MM.1S (cell line): Measurements from ENCODE around the gene HS3ST2.
A peak's percentile ranks its signal among the peaks of the same experiment; 100 is the strongest.

Experiments
- DNase-seq: peaks from one replicate; pipeline ENCODE4 v3.0.0-alpha.2; 2015
- H2AFZ ChIP-seq: fragments of 300-600 bp; sonication (generic); 2 replicates; pipeline ENCODE4 v1.6.0; 2016; ENCODE audit warnings: antibody characterized with exemption, low read length
- H3F3A ChIP-seq: fragments of 300-600 bp; sonication (generic); 2 replicates; pipeline ENCODE4 v1.6.1; 2016; ENCODE audit warnings: mild to moderate bottlenecking, antibody characterized with exemption, low read length, moderate library complexity, mixed read lengths; ENCODE audit not compliant: insufficient read depth
- H3K27ac ChIP-seq: fragments of 300-600 bp; sonication (generic); 2 replicates; pipeline ENCODE4 v1.5.1; 2016; ENCODE audit warnings: mild to moderate bottlenecking, low read length
- H3K27me3 ChIP-seq: fragments of 300-600 bp; sonication (generic); replicated peaks from 2 replicates; pipeline ENCODE4 v1.6.0; 2016; ENCODE audit warnings: low read length; ENCODE audit not compliant: insufficient read depth
- H3K36me3 ChIP-seq: fragments of 300-600 bp; sonication (generic); replicated peaks from 2 replicates; pipeline ENCODE4 v1.6.1; 2016; ENCODE audit warnings: mild to moderate bottlenecking, low read length, mixed read lengths; ENCODE audit not compliant: insufficient read depth
- H3K4me1 ChIP-seq: fragments of 300-600 bp; sonication (generic); 2 replicates; pipeline ENCODE4 v1.6.1; 2016; ENCODE audit warnings: low read length, mixed read lengths
- H3K4me2 ChIP-seq: fragments of 300-600 bp; sonication (generic); 2 replicates; pipeline ENCODE4 v1.6.0; 2016; ENCODE audit warnings: low read depth, low read length
- H3K4me3 ChIP-seq: fragments of 300-600 bp; sonication (generic); 2 replicates; pipeline ENCODE4 v1.5.1; 2016; ENCODE audit warnings: low read length, mixed read lengths
- H3K79me2 ChIP-seq: fragments of 300-600 bp; sonication (generic); 2 replicates; pipeline ENCODE4 v1.6.1; 2016; ENCODE audit warnings: mixed run types, low read length, mixed read lengths
- H3K9ac ChIP-seq: fragments of 300-600 bp; sonication (generic); 2 replicates; pipeline ENCODE4 v1.6.1; 2016; ENCODE audit warnings: low read length, mixed read lengths
- H3K9me2 ChIP-seq: fragments of 300-600 bp; sonication (generic); replicated peaks from 2 replicates; pipeline ENCODE4 v1.6.1; 2016; ENCODE audit warnings: mild to moderate bottlenecking, low read length, mixed read lengths; ENCODE audit not compliant: insufficient read depth
- H3K9me3 ChIP-seq: fragments of 300-600 bp; sonication (generic); replicated peaks from 2 replicates; pipeline ENCODE4 v1.6.1; 2016; ENCODE audit warnings: mild to moderate bottlenecking, low read length, mixed read lengths; ENCODE audit not compliant: insufficient read depth
- H4K20me1 ChIP-seq: fragments of 300-600 bp; sonication (generic); 2 replicates; pipeline ENCODE4 v1.6.1; 2016; ENCODE audit warnings: mild to moderate bottlenecking, low read length, moderate library complexity, mixed read lengths; ENCODE audit not compliant: insufficient read depth
- EZH2 ChIP-seq: fragments of 300-600 bp; sonication (generic); optimal IDR thresholded peaks from 2 replicates; pipeline ENCODE3; 2017; ENCODE audit warnings: low read depth, mild to moderate bottlenecking, antibody characterized with exemption, low read length, mixed read lengths
- EZH2phosphoT487 ChIP-seq: fragments of 300-600 bp; sonication (generic); IDR thresholded peaks from 2 replicates; pipeline ENCODE4 v1.6.1; 2018; ENCODE audit warnings: antibody characterized with exemption, low read length
- TF ChIP-seq, protein P1 (sequence below): fragments of 300-600 bp; sonication (generic); IDR thresholded peaks from 2 replicates; pipeline ENCODE4 v1.5.1; 2016; ENCODE audit warnings: antibody characterized with exemption, low read length, mixed read lengths

The HS3ST2 gene

DNA sequence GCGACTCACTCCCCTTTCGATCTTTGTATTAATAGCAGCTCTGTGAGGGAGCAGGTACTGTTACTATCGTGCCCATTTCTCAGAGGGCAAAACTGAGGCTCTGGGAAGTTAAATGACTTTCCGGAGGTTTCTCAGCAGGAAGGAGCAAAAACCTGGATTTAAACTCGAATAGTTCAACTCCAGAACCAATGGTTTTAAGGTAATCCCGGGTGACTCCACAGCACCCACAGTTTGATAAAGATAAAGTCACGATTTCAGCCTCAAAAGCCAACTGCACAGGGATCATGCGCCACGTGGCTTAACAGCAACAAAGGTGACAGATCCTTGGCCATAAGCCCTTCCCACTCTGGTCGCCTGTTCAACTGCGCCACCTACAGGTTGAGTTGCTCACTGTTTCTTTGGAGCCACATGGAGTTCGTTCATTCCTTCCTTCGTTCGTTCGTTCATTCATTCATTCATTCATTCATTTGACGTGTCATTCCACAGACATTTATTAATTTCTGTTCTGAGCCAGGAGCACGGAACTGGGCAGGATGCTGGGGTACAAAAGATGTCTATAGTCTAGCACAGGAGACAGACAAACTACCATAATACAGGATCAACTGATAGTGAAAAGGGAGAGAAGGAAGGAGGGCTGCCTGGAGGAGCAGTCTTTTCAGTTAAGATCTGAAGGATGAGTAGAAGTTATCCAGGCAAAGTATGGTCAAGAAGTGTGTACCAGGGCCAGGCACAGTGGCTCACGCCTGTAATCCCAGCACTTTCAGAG is 134.8 kb downstream of the HS3ST2 start:
- Histone ChIP-seq H4K20me1 (no peaks in the 10 kb centered on the region), H3K36me3 (no peaks in the 10 kb centered on the region), H3K4me1 (no peaks in the 10 kb centered on the region), H3K79me2 (no peaks in the 10 kb centered on the region), H3K4me2 (peak overlapping the region; percentile 51), H3K4me3 (peak overlapping the region; percentile 45; the same call in 1 of the 2 replicates), H3K9me3 (no peaks in the 10 kb centered on the region), H3F3A (no peaks in the 10 kb centered on the region), H3K9me2 (no peaks in the 10 kb centered on the region), H3K27ac (no peak overlapping the region), H3K9ac (no peak overlapping the region), H2AFZ (peak overlapping the region; percentile 38; the same call in 1 of the 2 replicates), H3K27me3 (0 out of 2 replicates have a peak, but pooled peaks cover 5% of the 10 kb centered on the region)
- TF ChIP-seq EZH2, result no peak
- TF ChIP-seq, protein P1, sequence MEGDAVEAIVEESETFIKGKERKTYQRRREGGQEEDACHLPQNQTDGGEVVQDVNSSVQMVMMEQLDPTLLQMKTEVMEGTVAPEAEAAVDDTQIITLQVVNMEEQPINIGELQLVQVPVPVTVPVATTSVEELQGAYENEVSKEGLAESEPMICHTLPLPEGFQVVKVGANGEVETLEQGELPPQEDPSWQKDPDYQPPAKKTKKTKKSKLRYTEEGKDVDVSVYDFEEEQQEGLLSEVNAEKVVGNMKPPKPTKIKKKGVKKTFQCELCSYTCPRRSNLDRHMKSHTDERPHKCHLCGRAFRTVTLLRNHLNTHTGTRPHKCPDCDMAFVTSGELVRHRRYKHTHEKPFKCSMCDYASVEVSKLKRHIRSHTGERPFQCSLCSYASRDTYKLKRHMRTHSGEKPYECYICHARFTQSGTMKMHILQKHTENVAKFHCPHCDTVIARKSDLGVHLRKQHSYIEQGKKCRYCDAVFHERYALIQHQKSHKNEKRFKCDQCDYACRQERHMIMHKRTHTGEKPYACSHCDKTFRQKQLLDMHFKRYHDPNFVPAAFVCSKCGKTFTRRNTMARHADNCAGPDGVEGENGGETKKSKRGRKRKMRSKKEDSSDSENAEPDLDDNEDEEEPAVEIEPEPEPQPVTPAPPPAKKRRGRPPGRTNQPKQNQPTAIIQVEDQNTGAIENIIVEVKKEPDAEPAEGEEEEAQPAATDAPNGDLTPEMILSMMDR, result peak; percentile 87
- TF ChIP-seq EZH2phosphoT487, result no peak
- peak; percentile 71 for DNase-seq

GRCh38 chr16:22955461-22956070 is 141.6 kb downstream of the HS3ST2 start:
- no peak overlapping the region for H3K9ac ChIP-seq
- H2AFZ ChIP-seq, result no peak overlapping the region
- H3K4me3 ChIP-seq, result no peak overlapping the region
- H4K20me1 ChIP-seq, result no peaks in the 10 kb centered on the region
- no peaks in the 10 kb centered on the region for H3K79me2 ChIP-seq
- no peak for DNase-seq
- no peaks in the 10 kb centered on the region for H3F3A ChIP-seq
- no peaks in the 10 kb centered on the region for H3K9me2 ChIP-seq
- H3K27me3 ChIP-seq, result 0 out of 2 replicates have a peak, but pooled peaks cover 5% of the 10 kb centered on the region
- H3K36me3 ChIP-seq, result no peaks in the 10 kb centered on the region
- H3K4me1 ChIP-seq, result no peaks in the 10 kb centered on the region
- no peak overlapping the region for H3K4me2 ChIP-seq
- no peak for TF ChIP-seq EZH2
- TF ChIP-seq, protein P1, result no peak
- TF ChIP-seq EZH2phosphoT487, result no peak
- no peak overlapping the region for H3K27ac ChIP-seq
- no peaks in the 10 kb centered on the region for H3K9me3 ChIP-seq

DNA sequence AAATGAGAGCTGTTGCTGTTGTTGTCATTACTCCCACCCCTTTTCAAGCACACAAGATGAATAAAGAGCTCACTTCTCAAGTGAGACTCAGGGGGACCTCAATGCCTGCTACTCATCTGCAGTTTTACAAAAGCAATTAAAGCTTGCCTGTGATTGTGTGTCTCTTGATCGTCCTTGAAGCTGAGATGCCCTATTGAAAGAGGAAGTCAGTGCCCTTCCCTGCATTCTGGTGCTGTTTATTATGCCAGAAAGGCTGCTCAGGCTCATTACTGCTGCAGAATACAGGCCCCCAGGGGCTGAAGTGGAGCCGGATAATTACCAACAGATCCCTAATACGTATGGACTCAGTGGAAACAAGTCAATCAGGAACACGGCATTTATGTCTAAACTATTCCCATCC is 147.2 kb downstream of the HS3ST2 start:
- H2AFZ ChIP-seq, result no peak overlapping the region
- no peak for DNase-seq
- no peak overlapping the region for H3K4me2 ChIP-seq
- no peaks in the 10 kb centered on the region for H3K9me3 ChIP-seq
- H3K27me3 ChIP-seq, result no peaks in the 10 kb centered on the region
- no peaks in the 10 kb centered on the region for H3K9me2 ChIP-seq
- no peak overlapping the region for H3K9ac ChIP-seq
- H3K36me3 ChIP-seq, result no peaks in the 10 kb centered on the region
- H3K4me3 ChIP-seq, result no peak overlapping the region
- H4K20me1 ChIP-seq, result no peaks in the 10 kb centered on the region
- no peak overlapping the region for H3K27ac ChIP-seq
- H3K79me2 ChIP-seq, result no peaks in the 10 kb centered on the region
- no peaks in the 10 kb centered on the region for H3K4me1 ChIP-seq
- H3F3A ChIP-seq, result no peaks in the 10 kb centered on the region
- TF ChIP-seq, protein P1, result no peak
- TF ChIP-seq EZH2phosphoT487, result no peak
- TF ChIP-seq EZH2, result no peak
